SW480 (cell line): Measurements from ENCODE around the gene FMN1.

Experiments used
- DNase-seq: peaks from one replicate; pipeline ENCODE4 v3.0.0-alpha.2; 2016; ENCODE audit warnings: low spot score

Gene FMN1

DNA sequence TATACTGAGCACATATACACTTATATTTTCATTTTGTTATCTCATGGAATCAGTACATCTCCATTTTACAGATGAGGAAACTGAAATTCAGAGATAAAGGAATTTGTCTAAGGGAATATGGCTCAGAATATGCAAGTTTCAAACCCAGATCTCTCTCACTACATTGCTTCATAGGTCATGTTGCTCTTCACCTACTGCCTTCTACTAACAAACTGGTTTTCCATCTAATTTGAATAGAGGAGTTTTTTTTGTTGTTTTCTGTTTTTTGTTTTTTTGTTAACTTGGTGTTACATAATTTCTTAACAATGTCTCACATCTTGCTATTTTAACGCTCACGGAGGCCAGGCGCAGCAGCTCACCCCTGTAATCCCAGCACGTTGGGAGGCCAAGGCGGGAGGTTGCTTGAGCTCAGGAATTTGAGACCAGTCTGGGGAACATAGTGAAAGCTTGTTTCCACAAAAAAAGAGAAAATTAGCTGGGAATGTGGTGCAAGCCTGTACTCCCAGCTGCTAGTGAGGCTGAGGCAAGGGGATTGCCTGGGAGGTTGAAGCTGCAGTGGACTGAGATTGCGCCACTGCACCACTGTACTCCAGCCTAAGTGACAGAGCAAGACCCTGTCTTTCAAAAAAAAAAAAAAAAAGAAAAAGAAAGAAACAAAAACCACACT lies 37.0 kb downstream of the FMN1 start:
- DNase-seq, result no peak

DNA sequence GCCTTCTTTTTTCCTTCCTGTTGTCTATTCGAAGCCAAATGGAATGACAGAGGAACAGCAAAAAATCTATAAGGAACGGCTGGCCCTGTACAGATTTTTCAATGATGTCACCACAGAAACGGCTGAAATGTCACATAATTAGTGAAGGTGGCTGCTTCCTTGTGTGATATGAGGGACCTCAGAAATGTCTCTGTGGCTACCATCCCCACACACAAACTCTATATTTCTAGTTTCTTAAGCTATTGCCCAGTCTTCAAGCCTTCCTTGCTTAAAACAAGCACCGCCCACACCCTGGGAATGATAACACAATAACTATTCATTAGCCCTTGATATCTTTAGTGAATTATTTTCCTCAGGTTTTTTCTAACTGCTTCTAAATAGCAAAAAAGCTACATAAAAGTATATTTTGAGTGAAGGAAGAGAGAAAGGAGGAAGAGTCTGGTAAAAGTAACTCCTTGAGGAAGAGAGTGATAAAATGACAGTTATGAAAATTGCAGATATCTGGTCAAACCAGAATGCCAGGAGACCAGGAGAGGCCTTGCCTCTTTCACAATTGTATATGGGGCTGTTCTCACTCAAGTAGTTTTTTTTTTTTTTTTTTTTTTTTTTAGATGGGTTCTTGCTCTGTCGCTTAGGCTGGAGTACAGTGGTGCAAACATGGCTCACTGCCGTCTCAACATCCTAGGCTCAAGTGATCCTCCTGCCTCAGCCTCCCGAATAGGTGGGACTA lies 38.7 kb downstream of the FMN1 start:
- DNase-seq, result no peak

DNA sequence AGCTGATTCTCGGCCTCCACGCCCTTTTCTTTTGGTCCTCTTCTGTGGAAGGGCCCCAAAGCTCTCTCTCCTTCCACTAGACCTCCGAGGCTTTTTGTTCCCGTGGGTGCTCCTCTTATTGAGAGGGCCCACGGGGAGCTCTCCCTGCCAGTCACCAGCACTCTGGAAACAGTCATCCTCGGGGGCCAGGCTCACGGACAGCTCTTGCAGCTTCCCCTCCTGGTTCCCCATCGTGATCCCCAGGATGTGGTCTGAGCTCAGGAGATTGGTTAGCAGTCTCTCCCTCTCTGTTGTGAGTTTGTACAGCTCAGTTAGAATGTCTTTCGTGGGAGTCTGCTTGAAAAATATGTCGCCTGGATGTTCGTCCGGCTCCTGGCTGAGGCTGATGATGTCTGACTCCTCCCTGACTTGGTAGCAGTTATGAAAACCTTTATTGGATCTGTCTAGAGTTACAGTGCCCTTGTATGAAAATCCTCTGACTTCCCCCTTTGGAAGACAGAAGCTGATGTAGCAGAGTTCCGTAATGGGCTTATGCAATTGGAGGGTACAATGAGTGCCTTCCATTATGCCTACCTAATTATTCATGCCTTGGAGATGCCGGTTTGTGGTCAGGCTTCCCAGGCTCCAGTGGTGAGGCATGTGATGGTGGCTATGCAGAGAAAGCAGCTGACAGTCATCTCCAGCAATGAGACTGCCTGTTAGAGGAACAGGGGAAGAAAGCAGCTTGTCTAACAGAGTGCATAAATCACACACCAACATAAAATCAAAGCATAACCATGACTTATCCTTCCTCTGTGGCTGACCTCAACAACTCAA lies 40.0 kb downstream of the FMN1 start:
- DNase-seq, result peak; percentile 87

DNA sequence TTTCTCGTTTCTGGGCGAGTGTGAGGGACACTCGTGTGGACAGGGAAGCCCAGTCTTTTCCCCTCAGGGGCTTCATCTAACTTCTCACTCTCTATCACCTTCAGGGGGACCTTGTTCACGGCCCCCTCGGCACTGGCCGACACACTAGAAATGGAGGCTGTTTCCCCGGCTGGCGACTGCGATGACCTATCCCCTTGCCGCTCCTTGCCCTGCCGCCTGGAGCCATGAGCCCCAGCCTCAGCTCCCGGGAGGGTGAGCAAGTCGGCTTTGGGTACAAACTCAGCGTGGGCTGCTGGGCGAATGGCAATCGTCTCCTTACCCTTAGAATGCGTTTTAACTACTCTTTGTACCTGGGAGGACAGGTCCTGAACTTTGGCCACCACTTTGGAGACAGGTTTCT lies 41.0 kb downstream of the FMN1 start:
- no peak for DNase-seq

DNA sequence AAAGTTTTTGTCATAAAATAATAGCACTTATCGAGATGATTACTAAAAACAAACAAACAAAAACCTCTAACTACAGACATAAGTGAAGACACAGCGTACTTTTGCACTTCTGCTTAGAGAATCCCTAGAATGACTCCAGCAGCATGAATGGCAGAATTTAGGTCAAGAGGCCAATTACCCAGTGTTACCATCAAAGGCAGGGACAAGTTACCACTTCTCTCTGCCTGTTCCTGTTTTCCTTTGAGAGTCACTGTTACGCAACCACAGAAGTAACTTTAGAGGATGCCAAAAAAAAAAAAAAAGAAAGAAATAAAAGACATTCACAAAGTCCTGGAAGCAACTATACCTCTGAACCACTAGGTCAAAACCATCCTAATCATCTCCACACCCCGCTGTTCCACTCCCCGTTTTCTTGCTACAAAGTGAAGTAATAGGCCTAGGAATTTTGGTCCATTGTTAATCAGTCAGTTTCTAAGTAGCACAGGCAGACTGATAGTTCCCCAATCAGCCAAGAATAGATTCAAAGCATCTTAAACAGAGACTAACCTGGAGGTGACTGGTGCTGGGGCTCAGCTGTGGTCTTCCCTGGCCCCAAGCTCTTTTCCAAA lies 41.9 kb downstream of the FMN1 start:
- peak; percentile 45 for DNase-seq

DNA sequence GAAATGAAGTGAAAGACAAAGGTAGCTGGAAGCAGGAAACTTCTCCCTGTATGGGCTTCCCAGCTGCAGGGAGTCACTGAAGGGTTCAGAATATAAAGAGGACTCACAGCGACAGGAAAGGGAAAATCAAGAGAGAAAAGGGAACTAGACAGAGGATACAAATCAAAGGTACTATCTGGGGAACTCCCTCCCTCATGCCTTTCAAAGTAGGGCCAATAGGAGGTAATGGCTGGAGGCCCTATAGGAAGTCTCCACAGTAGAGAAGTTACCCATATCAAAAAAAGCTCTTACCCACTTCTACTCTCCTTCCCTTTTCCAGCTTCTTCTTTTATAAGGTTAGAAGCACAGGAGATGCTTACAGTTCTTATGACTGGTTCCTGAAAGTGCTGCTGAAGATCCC lies 43.5 kb downstream of the FMN1 start:
- no peak for DNase-seq

DNA sequence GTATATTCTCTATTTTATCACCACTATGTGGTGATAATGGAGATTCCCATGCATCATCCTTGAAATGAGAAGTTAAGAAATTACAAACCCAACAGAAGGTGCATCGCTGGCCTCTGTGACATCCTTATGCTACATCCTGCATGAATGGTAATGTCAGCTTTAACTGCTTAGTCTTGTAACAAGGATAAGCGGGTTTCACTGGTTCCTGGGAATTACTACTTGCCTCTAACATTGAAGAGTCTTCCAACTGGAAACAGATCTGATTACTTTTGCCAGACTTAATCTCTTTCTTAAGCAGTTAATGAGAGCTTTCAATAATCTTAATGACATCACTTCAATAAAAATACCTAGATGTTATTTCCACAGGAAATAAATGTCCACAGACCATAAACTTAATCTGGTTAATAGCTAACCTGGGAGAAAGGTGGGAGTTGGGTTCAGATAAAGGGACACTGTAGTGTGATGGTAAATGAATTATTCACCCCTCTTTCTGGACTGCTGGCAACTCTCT lies 44.0 kb downstream of the FMN1 start:
- no peak for DNase-seq

DNA sequence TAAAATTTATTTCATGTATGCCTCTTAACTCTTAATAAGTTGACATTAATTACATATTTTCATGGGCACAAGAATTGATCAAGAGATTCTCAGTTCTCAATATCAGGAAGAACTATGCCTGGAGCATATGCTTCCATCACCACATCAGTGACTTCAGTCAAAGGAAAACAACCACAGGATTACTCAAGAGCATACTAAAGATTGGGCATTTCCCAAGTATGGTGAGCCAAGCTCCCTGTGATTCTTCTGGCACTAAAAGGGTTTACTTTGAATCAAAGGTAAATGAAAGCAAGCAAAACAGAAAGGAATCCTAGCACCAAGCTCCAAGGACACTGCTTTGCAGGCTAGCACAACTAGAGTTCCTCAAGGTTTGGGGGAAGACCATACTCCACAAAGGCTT lies 44.6 kb downstream of the FMN1 start:
- DNase-seq, result no peak

DNA sequence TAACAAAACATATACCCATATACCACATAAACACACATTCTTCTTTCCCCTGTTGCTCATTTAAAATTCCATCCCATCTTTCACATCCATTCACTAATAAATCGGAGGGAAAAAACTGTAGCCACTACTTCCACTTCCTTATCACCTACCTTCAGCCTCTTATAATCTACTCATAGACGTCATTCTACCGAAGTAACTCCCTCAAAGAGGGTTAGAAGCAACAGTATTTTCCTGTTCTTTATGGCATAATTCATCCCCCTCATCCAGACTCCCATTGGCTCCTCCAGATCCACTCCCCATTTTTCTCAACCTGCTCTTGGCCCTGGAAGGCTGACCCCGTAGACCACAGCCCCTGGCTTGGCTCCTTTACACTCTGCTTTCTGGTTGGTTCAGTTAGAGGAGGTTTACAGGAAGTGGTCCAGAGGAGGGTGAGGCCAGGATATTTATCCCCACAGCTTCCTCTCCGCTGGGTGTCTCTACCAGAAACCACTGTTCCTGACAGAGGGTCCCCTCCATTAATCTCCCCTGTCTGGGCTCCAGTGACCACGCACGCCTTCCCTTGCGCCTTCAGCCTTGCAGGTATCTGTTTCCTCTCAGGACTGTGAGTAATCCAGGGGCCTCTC lies 46.3 kb downstream of the FMN1 start:
- no peak for DNase-seq

DNA sequence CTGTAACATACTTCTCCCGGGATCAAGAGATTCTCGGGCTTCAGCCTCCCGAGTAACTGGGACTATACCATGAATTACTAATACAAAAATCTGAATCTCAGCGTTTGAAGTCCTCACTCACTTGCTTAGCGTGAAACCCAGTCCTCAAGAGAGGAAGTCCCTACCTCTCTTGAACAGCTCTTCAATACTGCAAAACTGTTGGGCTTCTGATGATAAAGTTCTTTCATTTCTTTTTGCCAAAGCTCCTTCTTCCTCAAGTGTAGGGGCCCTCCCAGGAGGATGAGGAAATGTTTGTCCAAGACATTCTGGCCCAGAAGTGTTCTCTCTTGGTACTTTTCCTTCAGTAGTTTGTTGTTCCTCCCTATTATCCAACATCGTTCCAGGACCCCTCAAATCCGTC lies 48.5 kb downstream of the FMN1 start:
- DNase-seq, result no peak

DNA sequence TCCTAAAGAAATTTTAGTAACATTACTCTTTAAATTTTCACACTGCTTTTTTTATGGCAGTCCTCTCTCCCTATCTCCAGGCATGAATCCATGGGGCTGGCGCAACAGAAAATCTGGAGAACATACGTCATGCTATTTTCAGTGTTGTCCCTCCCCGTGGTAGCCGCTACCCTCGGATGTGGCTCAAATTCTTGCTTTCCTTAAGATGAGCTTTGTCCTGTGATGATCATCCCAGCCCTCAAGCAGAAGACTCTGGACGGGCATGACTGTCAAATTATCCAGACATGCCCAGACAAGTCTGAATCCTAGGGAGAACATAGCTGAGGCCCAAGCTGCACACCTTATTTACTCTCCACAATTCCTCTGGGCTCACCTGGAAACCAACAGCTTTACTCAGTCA lies 49.1 kb downstream of the FMN1 start:
- no peak for DNase-seq

DNA sequence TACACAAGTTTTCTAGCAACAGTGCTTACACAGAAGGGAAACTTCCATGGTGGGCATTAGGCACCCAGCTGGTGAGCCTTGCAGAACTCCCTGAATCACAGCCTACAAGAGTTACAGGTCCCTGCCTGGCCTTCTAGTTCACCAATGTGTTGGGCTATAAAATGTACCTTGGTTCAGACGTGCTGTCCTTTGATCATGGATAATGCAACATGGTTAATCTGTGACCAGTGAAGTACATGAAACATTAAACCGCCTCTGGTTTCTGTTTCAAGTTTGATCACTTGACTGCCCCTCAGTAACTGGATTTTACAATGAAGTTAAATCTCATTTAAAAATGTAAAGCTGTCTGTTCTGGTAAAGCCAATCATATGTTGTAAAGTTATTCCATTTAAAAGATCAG lies 51.8 kb downstream of the FMN1 start:
- peak; percentile 54 for DNase-seq

DNA sequence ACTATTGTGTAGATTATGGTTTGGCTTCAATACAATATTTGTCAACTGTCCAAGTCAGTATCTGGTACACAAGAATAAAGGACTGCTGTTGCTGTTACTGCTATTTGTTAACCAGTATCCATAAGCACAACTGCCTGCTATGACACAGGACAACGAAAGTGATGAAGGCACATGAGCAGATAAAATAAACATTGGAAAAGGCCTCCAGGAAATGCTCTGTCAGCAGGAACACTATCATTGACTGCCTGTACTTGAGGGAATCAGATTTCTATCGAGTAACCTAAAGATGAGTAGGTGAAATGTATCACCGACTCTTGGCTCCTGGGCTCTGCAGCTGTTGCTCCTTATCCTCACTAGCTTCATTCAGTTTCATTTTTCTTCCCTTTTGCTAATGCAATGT lies 56.5 kb downstream of the FMN1 start:
- no peak for DNase-seq

DNA sequence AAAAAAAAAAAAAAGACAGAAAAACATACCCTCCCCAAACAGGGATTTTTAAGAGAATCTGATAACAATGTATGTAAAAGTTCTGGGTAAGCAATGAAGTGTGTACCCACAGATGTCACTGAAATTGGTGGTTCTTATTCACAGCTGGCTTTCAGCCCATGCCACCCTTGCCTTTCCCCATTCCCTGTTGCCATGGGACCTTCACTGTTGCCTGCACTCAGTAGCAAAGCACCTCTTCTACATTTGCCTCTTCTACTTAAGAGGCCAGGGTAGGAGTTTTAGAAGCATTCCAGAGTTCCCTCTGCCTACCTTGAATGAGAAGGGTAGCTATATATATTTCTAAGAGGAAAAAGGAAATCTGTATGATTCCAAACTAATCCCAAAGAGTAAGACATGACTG lies 57.4 kb downstream of the FMN1 start:
- DNase-seq, result no peak

DNA sequence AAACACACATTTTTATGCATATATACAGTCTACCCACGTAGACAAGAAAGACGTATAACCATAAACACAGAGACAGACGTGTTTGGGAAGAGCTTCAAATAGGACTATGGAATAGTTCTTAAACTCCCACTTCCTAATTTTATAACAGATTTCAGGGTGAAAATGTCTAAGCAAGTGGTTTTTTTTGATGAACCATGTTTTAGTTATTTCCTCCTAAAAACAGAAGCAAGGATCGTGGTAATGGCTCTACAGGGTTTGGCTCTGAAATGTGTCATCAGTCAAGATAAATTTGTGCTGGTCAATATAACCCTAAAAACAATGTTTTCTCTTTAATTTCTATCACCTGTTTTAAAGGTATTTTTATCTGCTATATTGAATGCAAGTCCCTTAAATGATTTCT lies 58.2 kb downstream of the FMN1 start:
- no peak for DNase-seq

DNA sequence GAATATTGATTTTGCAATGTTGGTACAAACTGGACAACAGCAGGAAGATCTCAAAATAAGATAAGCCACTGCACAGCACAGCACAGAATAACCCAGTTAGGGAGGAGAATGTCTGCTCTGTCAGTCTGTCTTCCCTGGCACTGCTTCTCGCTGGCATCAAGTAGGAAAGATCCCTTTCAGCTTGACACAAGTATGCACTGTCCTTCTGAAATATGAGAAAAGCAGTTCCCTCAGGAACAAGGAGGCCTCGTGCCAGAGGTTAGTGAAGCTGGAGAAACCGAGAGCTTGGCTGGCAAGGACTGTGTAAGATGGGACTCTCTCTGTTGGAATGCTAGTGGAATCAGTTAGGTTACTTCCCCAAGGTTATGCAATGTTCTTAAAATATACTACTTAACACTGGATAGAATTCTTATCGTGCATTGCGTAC lies 59.1 kb downstream of the FMN1 start:
- no peak for DNase-seq

DNA sequence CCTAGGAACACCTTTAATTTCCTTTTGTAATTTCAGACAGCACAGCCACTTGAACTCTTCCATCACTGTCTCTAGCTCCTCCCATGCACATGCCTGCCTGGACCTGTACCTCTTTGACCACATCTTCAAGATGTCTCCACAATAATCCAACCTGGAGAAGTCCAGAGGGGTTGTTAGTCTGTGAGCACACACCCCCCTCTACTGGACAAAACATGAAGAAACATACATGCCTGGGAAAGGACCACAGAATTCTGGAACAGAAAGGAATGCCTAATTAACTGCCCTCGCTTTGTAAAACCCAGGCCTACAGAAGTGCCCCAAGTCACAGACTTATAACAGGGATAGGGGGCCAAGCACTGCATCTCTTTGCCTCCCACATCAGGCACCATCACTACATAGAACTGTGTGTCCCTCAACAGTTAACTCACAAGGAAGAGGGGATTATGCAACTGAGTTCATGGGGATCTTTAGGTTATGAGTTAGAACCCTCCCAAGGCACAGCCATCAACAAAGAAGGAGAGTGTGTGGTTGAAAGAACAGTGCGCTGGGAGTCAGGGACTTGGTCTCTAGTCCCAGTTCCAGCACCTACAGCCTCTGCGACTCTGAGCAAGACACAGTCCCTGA lies 61.7 kb downstream of the FMN1 start:
- DNase-seq, result peak; percentile 45

DNA sequence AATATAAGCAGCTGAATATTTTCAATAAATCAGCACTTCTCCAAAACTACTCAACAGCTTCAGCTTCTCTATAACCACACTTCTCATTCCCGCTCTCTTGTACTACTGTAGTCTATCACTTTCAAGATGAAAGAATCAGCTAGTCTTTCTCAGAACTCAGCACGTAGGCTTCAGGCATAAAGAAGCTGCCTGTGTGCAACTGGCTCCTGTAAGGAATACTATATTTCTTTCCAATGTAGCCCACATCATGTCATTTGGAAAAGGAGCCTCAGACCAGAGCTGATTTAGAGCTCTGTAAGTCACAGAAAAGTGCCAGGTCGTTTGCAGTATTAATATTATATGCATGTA lies 62.3 kb downstream of the FMN1 start:
- no peak for DNase-seq

DNA sequence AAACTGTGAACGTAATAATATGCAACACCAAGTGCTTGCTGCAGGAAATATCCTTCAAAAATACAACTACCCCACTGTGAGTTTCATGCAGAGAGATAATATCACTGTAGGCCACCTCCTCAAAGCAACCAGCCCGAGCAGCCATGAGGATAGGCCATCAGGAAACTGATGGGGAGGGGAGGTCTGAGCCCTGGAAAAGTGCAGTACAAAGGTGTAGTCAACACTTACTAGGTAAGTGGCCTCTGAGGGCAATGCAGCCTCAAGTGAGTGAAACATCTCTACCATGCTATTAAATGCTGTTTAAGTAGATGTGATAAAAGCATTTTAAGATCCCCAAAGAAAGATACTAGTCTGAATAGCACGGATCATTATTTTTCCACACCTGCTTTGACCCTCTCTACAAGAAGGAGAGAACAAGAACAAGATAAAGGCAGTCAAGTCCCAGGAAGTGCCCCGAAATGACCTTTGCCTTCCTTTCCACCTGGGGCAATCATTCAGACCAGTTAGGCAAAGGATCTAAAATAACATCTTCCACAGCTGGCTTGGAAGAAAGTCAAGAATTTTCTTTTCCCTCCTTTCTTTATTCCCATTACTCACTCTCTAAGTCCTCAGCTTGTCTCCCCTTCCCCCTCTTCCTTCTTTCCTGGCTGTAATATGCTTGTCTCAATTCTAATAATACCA lies 62.8 kb downstream of the FMN1 start:
- no peak for DNase-seq

DNA sequence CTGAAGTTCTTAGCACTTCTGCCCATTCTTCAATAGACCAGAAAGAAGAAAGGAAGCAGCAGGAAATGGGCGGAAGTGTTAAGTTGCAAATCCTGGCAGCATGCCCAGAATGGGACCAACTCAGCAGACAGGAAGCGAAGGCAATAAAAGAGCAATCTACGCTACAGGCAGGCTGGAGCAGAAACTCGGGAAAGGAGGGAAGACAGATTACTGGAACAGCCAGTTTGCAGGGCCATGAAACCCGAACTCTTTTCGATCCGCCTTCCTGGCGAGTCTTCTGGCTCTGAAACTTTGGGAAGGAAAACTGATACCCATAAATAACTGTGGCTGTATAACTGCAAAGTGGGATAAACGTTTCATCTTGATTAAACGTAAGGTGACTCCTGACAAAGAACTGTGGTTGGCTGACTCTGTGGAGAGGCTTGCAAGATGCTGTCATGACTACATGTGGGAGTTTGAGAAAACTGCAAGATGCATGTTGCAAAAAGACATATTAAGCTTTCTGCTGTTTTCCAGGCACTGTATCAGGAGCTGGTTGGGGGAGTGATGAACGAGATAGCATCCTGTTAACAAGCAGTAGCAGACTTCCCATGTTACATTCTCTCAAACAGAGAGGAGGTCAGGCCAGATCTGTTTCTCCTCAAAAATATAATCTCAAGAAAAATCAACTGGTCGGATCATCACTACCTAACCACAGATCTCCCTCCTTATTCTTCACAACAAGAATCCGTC lies 67.8 kb downstream of the FMN1 start:
- peak; percentile 79 for DNase-seq
